Measurements from ENCODE around the gene VASN.

GRCh38 chr16:4333308-4333638 lies 38.4 kb upstream of the VASN start:
- TF ChIP-seq EZH2 (IDR thresholded peaks at IDR 0.05; ENCODE audit: borderline replicate concordance, low read depth, low read length, severe bottlenecking) (no peak), CTCF (IDR thresholded peaks at IDR 0.05; ENCODE audit: borderline replicate concordance, extremely low read depth, low read length, poor library complexity, severe bottlenecking) (no peak)

Measured in DND-41 (cell line).